Colonic mucosa (tissue), 4 donors: Measurements from ENCODE around the gene RAC3. TPM values are rescaled to one million over a fixed set of nuclear protein-coding genes. Genes with fewer than 3 reads are reported as not detected.

ENCODE experiments used
- DNase-seq: peaks from one replicate; pipeline ENCODE4 v3.0.0-alpha.2; 2020
- H3K27ac ChIP-seq: fragments of 200-600 bp; one replicate; pipeline ENCODE4 v1.8.0; 2021
- H3K27me3 ChIP-seq: fragments of 200-600 bp; one replicate; pipeline ENCODE4 v1.8.0; 2021
- H3K36me3 ChIP-seq: fragments of 200-600 bp; one replicate; pipeline ENCODE4 v1.8.0; 2021
- H3K4me1 ChIP-seq: fragments of 200-600 bp; one replicate; pipeline ENCODE4 v1.8.0; 2021; ENCODE audit warnings: mild to moderate bottlenecking
- H3K4me3 ChIP-seq: fragments of 200-600 bp; one replicate; pipeline ENCODE4 v1.8.0; 2021
- H3K9ac ChIP-seq, 2 donors: one replicate each; pipeline ENCODE4 v1.7.0; 2013; ENCODE audit warnings: control low read depth in 2 of 2, low read depth in 2 of 2, low read length in 2 of 2
- H3K9me3 ChIP-seq: fragments of 200-600 bp; one replicate; pipeline ENCODE4 v1.8.0; 2021
- CTCF ChIP-seq: fragments of 200-600 bp; IDR thresholded peaks from one replicate; pipeline ENCODE4 v1.8.0; 2022; ENCODE audit warnings: antibody characterized with exemption, mild to moderate bottlenecking
- intact Hi-C: fragments of 100-400 bp; cut with DNase I; formaldehyde crosslinking; loops from one replicate; pipeline ENCODE4 v1.14.1; 2022
- total RNA-seq, 2 donors: library from RNA; stranded (reverse); fragmentation: NEBNext Ultra II Directional in 1 of 2; extraction: Animal tissue kit (Norgen Biotek cat#: 25700) in 1 of 2; gene quantifications; one replicate each; pipeline ENCODE4 v1.2.1, GENCODE V29; 2021
- donor health status: healthy.
- donor health status: DM: no; HTN: no; CAD: no.
- donor health status: DM: no; HTN: no; CAD: no.

Gene RAC3
- total RNA-seq, 2 donors from 2014 or later: 7.0 to 16.6 TPM

DNA sequence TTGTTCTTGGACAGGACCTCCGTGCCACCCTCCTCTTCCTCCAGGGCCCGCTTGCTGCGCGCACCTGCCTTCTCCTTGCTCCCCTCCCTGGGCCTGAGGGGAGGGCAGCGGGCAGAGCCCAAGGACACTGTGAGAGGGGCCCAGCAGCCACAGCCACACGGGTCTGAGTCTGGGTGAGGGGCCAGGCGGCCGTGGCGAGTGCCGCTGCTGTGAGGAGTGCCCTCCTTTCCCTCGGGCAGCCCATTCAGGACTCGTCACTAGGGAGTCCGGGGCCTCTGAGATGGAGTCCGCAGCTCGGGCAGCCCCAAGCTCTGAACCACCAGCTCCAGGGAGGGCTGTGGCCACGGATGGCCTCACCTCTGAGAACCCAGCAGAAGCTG lies 28.5 kb downstream of the RAC3 start:
- no peak for DNase-seq
- Histone ChIP-seq H3K27ac (no peak overlapping the region), H3K9me3 (no peaks in the 10 kb centered on the region), H3K4me3 (no peak overlapping the region), H3K9ac (no peak overlapping the region), H3K4me1 (peaks cover 8% of the 10 kb centered on the region), H3K27me3 (no peaks in the 10 kb centered on the region), H3K36me3 (peaks cover 19% of the 10 kb centered on the region)
- no peak for TF ChIP-seq CTCF
- intact Hi-C loops: no loop called here

DNA sequence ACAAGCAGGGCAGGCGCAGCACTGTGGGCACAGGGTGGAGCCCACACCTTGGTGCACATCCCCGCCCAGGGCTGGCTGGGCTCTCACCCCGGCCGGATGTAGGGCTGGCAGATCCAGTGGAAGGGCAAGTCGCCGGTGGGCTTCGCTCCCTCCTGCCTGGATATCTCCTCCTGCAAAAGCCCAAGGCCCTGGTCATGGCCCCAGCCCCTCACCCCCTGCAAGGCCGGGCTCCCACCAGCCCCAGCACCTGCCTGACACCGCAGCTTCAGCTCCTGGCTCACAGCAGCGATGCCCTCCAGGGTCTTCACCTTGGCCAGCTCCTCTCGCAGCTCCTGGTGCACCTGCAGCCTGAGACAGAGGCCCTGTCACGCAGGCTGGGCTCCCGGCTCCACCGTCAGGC lies 29.1 kb downstream of the RAC3 start:
- intact Hi-C loops: no loop called here
- peaks cover 8% of the 10 kb centered on the region for H3K4me1 ChIP-seq
- TF ChIP-seq CTCF: no peak
- H3K9me3 ChIP-seq: no peaks in the 10 kb centered on the region
- no peak overlapping the region for H3K4me3 ChIP-seq
- peaks cover 19% of the 10 kb centered on the region for H3K36me3 ChIP-seq
- DNase-seq: no peak
- no peak overlapping the region for H3K27ac ChIP-seq
- H3K9ac ChIP-seq: no peak overlapping the region
- no peaks in the 10 kb centered on the region for H3K27me3 ChIP-seq

DNA sequence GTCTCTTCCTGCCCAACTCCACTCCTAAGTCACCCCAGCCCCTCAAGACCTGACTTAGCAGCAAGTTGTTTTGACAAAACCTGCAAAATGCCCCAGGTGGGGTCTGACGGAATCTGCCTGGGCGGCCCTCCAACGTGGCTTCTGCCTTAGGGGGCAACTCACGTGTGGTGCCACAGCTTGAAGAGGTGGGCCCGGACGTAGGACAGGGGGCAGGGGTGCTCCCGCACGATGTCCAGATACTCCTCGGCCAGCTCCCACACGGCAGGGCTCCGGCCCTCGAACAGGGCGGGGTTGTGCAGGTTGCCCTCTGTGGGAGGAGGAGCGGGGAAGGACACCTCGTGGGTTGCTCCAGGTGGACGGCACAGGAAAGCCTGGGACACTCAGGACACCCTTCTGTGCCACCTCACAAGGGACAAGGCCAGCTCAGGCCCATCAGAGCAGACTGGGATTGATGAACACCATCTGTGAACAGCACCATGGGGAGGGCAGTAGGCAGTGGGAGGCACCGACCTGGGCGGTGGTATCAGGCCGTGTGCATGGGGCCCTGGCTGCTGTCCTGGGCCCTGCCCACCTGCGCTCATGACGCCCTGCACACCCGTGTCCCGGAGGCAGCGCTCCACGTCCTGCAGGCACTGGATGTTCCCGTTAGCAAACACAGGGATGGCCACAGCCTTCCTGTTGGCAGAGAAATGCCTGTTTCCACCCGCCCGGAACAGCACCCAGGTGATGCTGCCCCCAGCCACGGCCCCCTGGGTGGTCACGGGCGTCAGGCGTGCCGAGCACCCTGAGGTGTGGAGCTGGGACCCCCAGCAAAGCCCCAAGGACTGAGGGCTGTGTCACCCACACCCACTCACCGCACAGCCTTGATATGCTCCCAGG lies 29.8 kb downstream of the RAC3 start:
- H3K27me3 ChIP-seq: no peaks in the 10 kb centered on the region
- no peak overlapping the region for H3K4me3 ChIP-seq
- no peak overlapping the region for H3K9ac ChIP-seq
- peaks cover 8% of the 10 kb centered on the region for H3K4me1 ChIP-seq
- TF ChIP-seq CTCF: no peak
- peaks cover 19% of the 10 kb centered on the region for H3K36me3 ChIP-seq
- DNase-seq: no peak
- H3K9me3 ChIP-seq: no peaks in the 10 kb centered on the region
- intact Hi-C loops: no loop called here
- H3K27ac ChIP-seq: no peak overlapping the region

GRCh38 chr17:82062076-82062983 lies 30.9 kb downstream of the RAC3 start:
- intact Hi-C loops: no loop called here
- TF ChIP-seq CTCF: no peak
- no peak for DNase-seq
- Histone ChIP-seq H3K9me3 (no peaks in the 10 kb centered on the region), H3K4me3 (no peak overlapping the region), H3K36me3 (peaks cover 19% of the 10 kb centered on the region), H3K9ac (no peak overlapping the region), H3K27me3 (no peaks in the 10 kb centered on the region), H3K4me1 (peaks cover 8% of the 10 kb centered on the region), H3K27ac (no peak overlapping the region)

DNA sequence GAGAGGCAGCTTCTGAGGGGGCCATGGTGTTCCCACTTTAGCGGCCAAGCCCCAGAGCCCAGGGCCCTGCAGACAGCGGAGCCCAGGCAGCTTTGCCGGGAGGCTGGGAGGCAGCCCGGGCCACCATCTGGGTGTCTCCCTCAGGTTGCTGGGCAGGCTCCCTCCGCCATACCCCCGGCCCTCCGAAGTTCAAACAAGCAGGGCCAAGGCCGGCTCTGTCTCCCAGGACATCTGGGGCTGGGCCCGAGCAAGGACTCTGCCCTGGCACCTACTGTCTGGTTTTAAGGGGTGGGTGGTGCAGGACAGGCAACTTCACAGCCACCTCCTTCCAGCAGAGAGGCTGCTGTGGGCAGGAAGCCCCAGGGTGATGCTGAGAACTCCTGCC lies 31.5 kb downstream of the RAC3 start:
- no peaks in the 10 kb centered on the region for H3K9me3 ChIP-seq
- no peak for DNase-seq
- no peak for TF ChIP-seq CTCF
- intact Hi-C loops: no loop called here
- no peak overlapping the region for H3K27ac ChIP-seq
- peaks cover 19% of the 10 kb centered on the region for H3K36me3 ChIP-seq
- no peak overlapping the region for H3K9ac ChIP-seq
- H3K27me3 ChIP-seq: no peaks in the 10 kb centered on the region
- no peak overlapping the region for H3K4me3 ChIP-seq
- peaks cover 8% of the 10 kb centered on the region for H3K4me1 ChIP-seq
